ENCODE results near the gene ZNF438. TPM values are rescaled to one million over a fixed set of nuclear protein-coding genes. Genes with fewer than 3 reads are reported as not detected.

The ZNF438 gene
- total and polyA plus RNA-seq, 2 of the 8 experiments (the other 6 are each of a cell fraction or from before 2014, with no cell fraction given), result 0.95 to 1.7 TPM

GRCh38 chr10:30935078-30935477 is 96.6 kb downstream of the ZNF438 start:
- no peak overlapping the region for H2AK5ac ChIP-seq (ENCODE audit: low read depth, low read length)
- no peak overlapping the region for H2BK20ac ChIP-seq (ENCODE audit: low read length)
- ChIA-PET POLR2A (ENCODE audit: partially characterized antibody) (no interaction called here), CTCF (ENCODE audit: partially characterized antibody) (no interaction called here)
- no peak for DNase-seq (ENCODE audit: low read depth in 1 of 2, low spot score in 2 of 2)
- no peak overlapping the region for H2BK15ac ChIP-seq (ENCODE audit: low read length)
- H4K91ac ChIP-seq (replicated peaks; ENCODE audit: insufficient read length, low read length), result no peak overlapping the region
- no peak overlapping the region for H3K23ac ChIP-seq (ENCODE audit: insufficient read length)
- H3K79me1 ChIP-seq (ENCODE audit: low read depth, low read length), result no peaks in the 10 kb centered on the region
- FAIRE-seq, result no peak
- no peak overlapping the region for H2BK5ac ChIP-seq (ENCODE audit: low read depth, low read length)
- no peak overlapping the region for H2AFZ ChIP-seq (ENCODE audit: low read length)
- H3K27ac ChIP-seq (ENCODE audit: low read depth, low read length), result no peak overlapping the region
- H3K79me2 ChIP-seq (ENCODE audit: control insufficient read depth in 1 of 2, insufficient read depth in 2 of 2, low read length in 2 of 2), result no peaks in the 10 kb centered on the region
- H3K18ac ChIP-seq (ENCODE audit: extremely low read depth, low read length), result no peak overlapping the region
- no peak overlapping the region for H3K4me3 ChIP-seq (ENCODE audit: extremely low read depth in 1 of 4, insufficient read depth in 2 of 4, low read depth in 3 of 4, low read length in 4 of 4)
- no peaks in the 10 kb centered on the region for H3K27me3 ChIP-seq (replicated peaks in 1 of 4; ENCODE audit: control insufficient read depth in 3 of 4, extremely low read depth in 1 of 4, insufficient read depth in 3 of 4, low read length in 3 of 4)
- H3K36me3 ChIP-seq (ENCODE audit: control insufficient read depth in 2 of 4, insufficient read depth in 4 of 4, low read length in 3 of 4), result peaks cover 0 to 7% (median 0%) of the 10 kb centered on the region in 4 experiments; a peak in 1 of 8 replicates
- H4K20me1 ChIP-seq (replicated peaks in 1 of 2; ENCODE audit: control insufficient read depth in 1 of 2, insufficient read depth in 2 of 2, low read length in 2 of 2), result no peaks in the 10 kb centered on the region
- peaks cover 5 to 11% of the 10 kb centered on the region in 2 experiments; a peak in 3 of 4 replicates for H3K9me3 ChIP-seq (ENCODE audit: insufficient read depth in 2 of 2, low read depth in 1 of 2, low read length in 1 of 2)
- H3K9ac ChIP-seq (replicated peaks in 1 of 4; ENCODE audit: extremely low read depth in 1 of 4, low read depth in 3 of 4, low read length in 3 of 4), result no peak overlapping the region
- H3K23me2 ChIP-seq (ENCODE audit: low read depth, low read length), result no peaks in the 10 kb centered on the region
- no peak for TF ChIP-seq KDM5A (IDR thresholded peaks at IDR 0.05; ENCODE audit: low read length)
- no peak for TF ChIP-seq TBP (IDR thresholded peaks at IDR 0.05; ENCODE audit: low read depth, low read length)
- no peak for TF ChIP-seq SIRT6 (IDR thresholded peaks at IDR 0.05; ENCODE audit: low read length)
- TF ChIP-seq POLR2A (IDR thresholded peaks at IDR 0.05; ENCODE audit: control extremely low read depth in 1 of 2, low read depth in 2 of 2, low read length in 2 of 2), result no peak
- no peak for TF ChIP-seq SIX5 (IDR thresholded peaks at IDR 0.05; ENCODE audit: low read depth, low read length)
- TF ChIP-seq TAF1 (IDR thresholded peaks at IDR 0.05; ENCODE audit: low read depth, low read length), result no peak
- TF ChIP-seq TEAD4 (IDR thresholded peaks at IDR 0.05; ENCODE audit: low read depth, low read length), result no peak
- no peak for TF ChIP-seq KDM1A (IDR thresholded peaks at IDR 0.05; ENCODE audit: borderline replicate concordance, low read length)
- no peak for TF ChIP-seq RAD21 (IDR thresholded peaks at IDR 0.05 in 1 of 2, conservative IDR thresholded peaks at IDR 0.05 in 1 of 2; ENCODE audit: low read depth in 2 of 2, low read length in 2 of 2)
- TF ChIP-seq MAFK (IDR thresholded peaks at IDR 0.05; ENCODE audit: low read depth, low read length), result no peak
- TF ChIP-seq CBX5 (IDR thresholded peaks at IDR 0.05; ENCODE audit: low read depth, low read length), result no peak
- no peak overlapping the region for H3K56ac ChIP-seq (replicated peaks; ENCODE audit: insufficient read length, low read depth, low read length)
- H3K4me1 ChIP-seq (replicated peaks in 1 of 4; ENCODE audit: control insufficient read depth in 3 of 4, insufficient read depth in 4 of 4, low read length in 3 of 4), result no peaks in the 10 kb centered on the region
- WGBS, 2 experiments (ENCODE audit: extremely low coverage in 1 of 2, insufficient coverage in 1 of 2, insufficient read length in 1 of 2, insufficient replicate concordance in 2 of 2, low coverage in 1 of 2, low lambda C conversion rate in 2 of 2, missing lambda C conversion rate in 1 of 2), result 88% methylated on average over 1 of the region's 1 CpG; no CpG with 5 or more reads in 1 of the 2 experiments
- no peak overlapping the region for H3K4ac ChIP-seq (replicated peaks; ENCODE audit: insufficient read length, low read depth, low read length)
- H2BK120ac ChIP-seq (replicated peaks; ENCODE audit: low read depth, low read length), result no peak overlapping the region
- H4K5ac ChIP-seq (ENCODE audit: insufficient read length, low read depth, low read length), result no peak overlapping the region
- H3K4me2 ChIP-seq (ENCODE audit: insufficient read depth in 1 of 2, low read depth in 2 of 2, low read length in 2 of 2), result no peak overlapping the region
- no peak overlapping the region for H4K8ac ChIP-seq (ENCODE audit: extremely low read depth, insufficient read depth, low read length)
- H2BK12ac ChIP-seq (ENCODE audit: low read depth, low read length), result no peak overlapping the region
- no peak overlapping the region for H3K14ac ChIP-seq (ENCODE audit: insufficient read length)
